GM18519 (cell line): Measurements from ENCODE around the gene ZNF132.

Experiments used
- ATAC-seq: cut with Tn5 transposase; IDR thresholded peaks from one replicate; pipeline ENCODE4 v1.9.1; 2021; ENCODE audit warnings: mild to moderate bottlenecking, moderate library complexity; ENCODE audit not compliant: unreplicated experiment, low FRiP score

Gene ZNF132

GRCh38 chr19:58392945-58393724 is 46.8 kb downstream of the ZNF132 start:
- ATAC-seq = no peak

DNA sequence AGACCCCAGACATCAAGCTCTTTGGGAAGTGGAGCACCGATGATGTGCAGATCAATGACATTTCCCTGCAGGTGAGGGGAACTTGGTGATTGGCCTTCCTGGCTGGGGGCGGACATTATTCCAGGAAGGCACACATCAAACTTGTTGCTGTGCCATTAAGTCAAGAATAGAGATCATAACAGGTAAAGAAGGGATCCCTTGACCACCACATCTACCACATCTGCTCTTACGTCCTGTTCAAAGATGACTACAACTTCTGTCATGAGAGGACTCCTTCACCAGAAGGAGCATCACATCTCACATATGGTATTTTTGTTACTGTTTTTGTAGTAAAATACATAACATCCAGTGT is 51.8 kb downstream of the ZNF132 start:
- no peak for ATAC-seq

DNA sequence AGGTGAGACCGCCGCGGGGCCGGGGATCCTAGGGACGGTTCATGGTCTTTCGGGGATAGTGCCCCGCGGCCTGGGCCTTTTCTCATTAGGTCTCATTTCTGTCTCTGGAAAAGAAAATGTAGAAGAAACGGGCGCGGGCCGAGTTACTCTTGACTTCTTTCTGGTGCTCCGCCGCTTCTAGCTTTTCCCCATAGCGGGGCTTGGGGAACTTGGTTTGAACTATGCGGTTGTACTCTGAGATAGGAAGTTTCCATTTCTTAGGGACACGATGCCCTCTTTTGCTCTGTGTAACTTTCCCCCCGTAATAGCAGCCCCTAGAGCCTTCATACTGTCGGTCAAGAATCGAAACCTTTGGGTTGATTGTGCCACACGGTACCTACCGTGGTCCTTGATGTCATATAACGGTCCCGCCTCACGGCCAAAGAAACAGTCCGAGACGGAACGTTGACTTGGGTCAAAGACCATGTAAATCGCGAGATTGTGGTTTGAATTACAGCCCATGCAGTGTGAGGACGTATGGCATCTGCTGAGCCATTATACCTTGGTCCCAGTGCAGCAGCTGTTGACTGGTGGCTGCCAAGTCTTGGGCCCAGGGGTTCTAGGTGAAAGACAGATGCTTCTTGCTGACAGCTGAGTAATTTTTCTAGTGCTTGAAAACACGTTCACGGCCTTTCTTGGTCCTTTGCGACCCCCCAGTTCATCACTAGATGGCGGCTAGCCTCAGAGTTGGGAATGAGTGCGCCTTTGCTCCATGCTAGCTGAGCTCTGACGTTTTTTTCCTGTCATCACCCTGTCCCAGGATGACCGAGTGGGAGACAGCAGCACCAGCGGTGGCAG is 52.4 kb downstream of the ZNF132 start:
- no peak for ATAC-seq

DNA sequence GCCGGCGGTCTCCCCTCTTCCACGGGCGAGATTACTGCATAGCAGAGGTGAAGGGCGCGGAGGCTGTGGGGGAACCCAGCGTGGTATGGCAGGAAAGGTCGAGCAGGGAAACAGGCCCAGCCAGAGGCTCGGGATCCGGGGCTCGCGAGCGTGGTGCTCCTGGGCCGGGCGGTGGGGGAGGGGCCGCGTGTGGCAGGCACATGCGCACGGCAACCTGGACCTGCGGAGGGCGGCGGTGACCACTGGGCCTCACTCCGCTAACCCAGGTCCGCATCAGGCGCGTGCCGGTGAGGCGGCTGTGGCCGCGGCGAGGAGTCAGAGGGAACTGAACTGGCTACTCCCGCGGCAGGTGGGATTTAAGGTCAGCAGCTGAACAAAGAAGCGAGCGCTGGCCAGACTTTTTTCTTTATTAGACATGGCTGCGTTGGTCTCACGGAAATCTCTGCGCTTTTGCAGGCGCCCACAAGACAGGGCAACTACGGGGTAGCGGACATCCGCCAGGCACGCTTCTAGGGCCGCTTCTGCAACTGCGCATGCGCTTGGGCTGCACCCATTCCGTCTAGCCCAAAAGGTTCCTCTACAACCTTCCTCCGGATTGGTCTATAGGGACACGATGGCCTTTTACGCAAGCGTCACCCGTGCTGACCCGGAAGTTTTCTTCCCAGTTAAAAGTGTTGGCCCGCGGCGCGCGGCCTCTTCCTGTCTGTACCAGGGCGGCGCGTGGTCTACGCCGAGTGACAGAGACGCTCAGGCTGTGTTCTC is 53.2 kb downstream of the ZNF132 start, which contains the start of gene RPS5:
Gene RPS5 (plus strand): TSS at position 694 of the 762 bp plus-strand sequence. CDS start 869 bp downstream, outside the sequence.
- ATAC-seq = peak; percentile 79

- peak; percentile 10 for ATAC-seq
These were observed 53.9 kb downstream of the ZNF132 start for GRCh38 chr19:58385891-58386575.

DNA sequence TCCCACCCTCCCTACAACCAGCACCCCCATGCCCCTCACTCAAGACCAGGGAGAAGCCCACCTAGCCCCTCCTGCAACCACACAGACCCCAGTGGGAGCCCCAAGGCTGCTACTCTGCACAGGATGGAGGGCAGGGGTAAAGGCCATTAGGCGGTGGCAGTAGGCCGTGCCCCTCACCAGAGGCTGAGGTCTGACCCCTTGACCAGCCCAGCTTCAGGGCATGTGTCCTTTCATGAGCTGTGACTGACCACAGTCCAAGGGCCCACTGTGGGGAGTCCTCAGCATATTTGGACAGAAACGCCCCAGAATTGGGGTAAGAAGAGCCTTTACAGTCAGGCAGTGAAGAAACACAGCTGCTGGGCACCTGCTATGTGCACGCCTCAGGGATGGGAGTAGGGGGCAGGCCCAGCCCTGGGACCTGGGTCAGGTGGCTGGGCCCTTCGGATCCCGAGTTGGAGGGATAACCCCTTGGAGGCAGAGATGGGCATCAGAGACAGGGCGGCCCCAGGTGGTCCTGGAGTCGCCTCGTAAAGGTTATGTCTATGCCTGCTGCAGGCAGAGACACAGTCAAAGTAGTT is 54.6 kb downstream of the ZNF132 start:
- ATAC-seq = no peak

DNA sequence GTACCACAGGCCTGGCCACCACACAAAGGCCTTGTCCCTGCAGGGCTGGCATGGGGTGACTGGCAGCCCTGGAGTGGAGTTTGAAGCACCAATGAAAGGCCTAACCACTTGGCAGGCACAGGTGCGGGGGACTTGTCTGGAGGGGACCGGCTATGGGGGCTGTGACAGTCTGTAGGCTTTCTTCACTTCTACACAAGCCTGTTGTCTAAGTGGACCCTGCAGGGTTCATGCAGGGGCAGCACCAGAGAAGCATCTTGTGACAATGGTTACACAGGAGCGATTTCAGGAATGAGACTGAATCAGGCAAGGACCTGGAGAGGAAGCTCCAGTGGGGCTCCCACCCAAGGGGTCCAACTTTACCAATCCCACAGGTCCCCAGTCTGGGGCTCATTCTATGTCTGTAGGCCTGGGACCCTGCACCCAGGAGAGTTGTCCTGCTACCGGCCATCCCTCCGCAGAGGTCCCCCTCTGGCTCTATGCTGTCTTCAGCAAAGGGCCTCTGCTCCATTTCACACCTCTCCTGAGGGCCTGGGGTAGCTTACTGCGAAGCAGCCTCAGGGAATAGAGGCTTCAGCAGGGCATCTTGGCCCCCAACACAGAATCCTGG is 56.9 kb downstream of the ZNF132 start:
- ATAC-seq = no peak
